Naive B cell (primary cell): ENCODE data around the gene FSCN2. TPM values are rescaled to one million over a fixed set of nuclear protein-coding genes. Genes with fewer than 3 reads are reported as not detected.

Experiments used
- ATAC-seq, 2 donors: fragments of 150-1000 bp; cut with Tn5 transposase; 2 replicates each; pipeline ENCODE4 v1.10.0; 2021; ENCODE audit warnings: low read depth in 2 of 2, mild to moderate bottlenecking in 2 of 2, moderate library complexity in 2 of 2
- DNase-seq: peaks from one replicate; pipeline ENCODE4 v3.0.0; 2022
- H3K27ac Mint-ChIP-seq, 6 donors: one replicate each; pipeline ENCODE4 v1.8.0; 2020 to 2022; ENCODE audit warnings: mild to moderate bottlenecking in 6 of 6, mixed read lengths in 6 of 6, moderate library complexity in 5 of 6, inconsistent platforms in 2 of 6
- H3K27me3 Mint-ChIP-seq, 3 donors: one replicate each; pipeline ENCODE4 v1.8.0; 2021 to 2022; ENCODE audit warnings: mixed read lengths in 3 of 3, mild to moderate bottlenecking in 1 of 3
- H3K36me3 Mint-ChIP-seq, 2 donors: one replicate each; pipeline ENCODE4 v1.8.0; 2020 to 2022; ENCODE audit warnings: mixed read lengths in 2 of 2, inconsistent platforms in 1 of 2, mild to moderate bottlenecking in 1 of 2
- H3K4me1 Mint-ChIP-seq, 3 donors: one replicate each; pipeline ENCODE4 v1.8.0; 2020 to 2022; ENCODE audit warnings: mixed read lengths in 3 of 3, inconsistent platforms in 1 of 3, mild to moderate bottlenecking in 1 of 3, moderate library complexity in 1 of 3
- H3K4me3 Mint-ChIP-seq, 8 donors: one replicate each; pipeline ENCODE4 v1.8.0; 2020 to 2022; ENCODE audit warnings: mild to moderate bottlenecking in 8 of 8, mixed read lengths in 8 of 8, moderate library complexity in 8 of 8, inconsistent platforms in 2 of 8
- H3K9me3 Mint-ChIP-seq, 7 donors: one replicate each; pipeline ENCODE4 v1.8.0; 2020 to 2022; ENCODE audit warnings: mixed read lengths in 7 of 7, mild to moderate bottlenecking in 5 of 7, inconsistent platforms in 2 of 7, moderate library complexity in 1 of 7
- polyA plus RNA-seq, 6 donors: library from polyadenylated mRNA; unstranded; fragments of 300-500 nt; fragmentation: Illumina TruSeq; gene quantifications; one replicate each; pipeline ENCODE4 v1.2.3, GENCODE V29; 2021; ENCODE audit warnings: low read depth in 6 of 6

FSCN2 gene
- polyA plus RNA-seq, 6 donors from 2014 or later: 0.17 to 0.59 (median 0.39) TPM; not detected in 1

GRCh38 chr17:81511804-81512561, 16.2 kb upstream of the FSCN2 start:
- Mint-ChIP-seq H3K9me3 (no peaks in the 10 kb centered on the region), H3K27me3 (no peaks in the 10 kb centered on the region), H3K4me3 (peak overlapping the region; percentile 91 to 99 (median 96)), H3K4me1 (peaks cover 42 to 60% (median 51%) of the 10 kb centered on the region in 3 donors), H3K36me3 (peaks cover 22 to 32% of the 10 kb centered on the region in 2 donors), H3K27ac (peak overlapping the region; percentile 85 to 98 (median 96))
- DNase-seq: peak; percentile 30
- ATAC-seq: no peak

GRCh38 chr17:81512562-81513371, 15.4 kb upstream of the FSCN2 start, which contains the start of gene ACTG1:
TSS of gene ACTG1 (minus strand) at chr17:81512799. CDS start at chr17:81512354, 445 bp downstream.
- peaks cover 39 to 62% (median 53%) of the 10 kb centered on the region in 3 donors for H3K4me1 Mint-ChIP-seq
- peak; percentile 62 to 65 for ATAC-seq
- H3K36me3 Mint-ChIP-seq: peaks cover 22 to 32% of the 10 kb centered on the region in 2 donors
- DNase-seq: peak; percentile 87
- peak within 1 kb of the TSS; percentile 91 to 99 (median 96) for H3K4me3 Mint-ChIP-seq
- no peaks in the 10 kb centered on the region for H3K9me3 Mint-ChIP-seq
- no peaks in the 10 kb centered on the region for H3K27me3 Mint-ChIP-seq
- peak within 1 kb of the TSS; percentile 94 to 98 (median 97) for H3K27ac Mint-ChIP-seq

- no peaks in the 10 kb centered on the region for H3K9me3 Mint-ChIP-seq
Measured at GRCh38 chr17:81513372-81513752, 14.8 kb upstream of the FSCN2 start.

GRCh38 chr17:81513753-81514488, 14.3 kb upstream of the FSCN2 start:
- Mint-ChIP-seq H3K36me3 (peaks cover 22 to 30% of the 10 kb centered on the region in 2 donors), H3K4me1 (peaks cover 41 to 59% (median 57%) of the 10 kb centered on the region in 3 donors), H3K27me3 (no peaks in the 10 kb centered on the region), H3K27ac (peak overlapping the region; percentile 90 to 97 (median 94)), H3K9me3 (no peaks in the 10 kb centered on the region), H3K4me3 (peak overlapping the region; percentile 89 to 97 (median 93))
- DNase-seq (no peak), ATAC-seq (no peak)

More at GRCh38 chr17:81513372-81513752, 14.8 kb upstream of the FSCN2 start:
- no peaks in the 10 kb centered on the region for H3K27me3 Mint-ChIP-seq
- peaks cover 22 to 32% of the 10 kb centered on the region in 2 donors for H3K36me3 Mint-ChIP-seq
- peak overlapping the region; percentile 90 to 97 (median 94) for H3K27ac Mint-ChIP-seq
- H3K4me1 Mint-ChIP-seq: peaks cover 44 to 62% (median 59%) of the 10 kb centered on the region in 3 donors
- peak; percentile 72 for DNase-seq
- peak overlapping the region; percentile 89 to 97 (median 93) for H3K4me3 Mint-ChIP-seq
- peak; percentile 28 to 30 for ATAC-seq

- ATAC-seq (no peak), DNase-seq (no peak)
- Mint-ChIP-seq H3K27me3 (no peaks in the 10 kb centered on the region), H3K36me3 (peaks cover 22 to 25% of the 10 kb centered on the region in 2 donors), H3K4me1 (peaks cover 36 to 54% (median 52%) of the 10 kb centered on the region in 3 donors), H3K9me3 (no peaks in the 10 kb centered on the region), H3K27ac (peak overlapping the region in 4 of 6 donors; percentile 49 to 92 (median 74)), H3K4me3 (peak overlapping the region; percentile 79 to 97 (median 93))
Measured at GRCh38 chr17:81514489-81514738, 13.8 kb upstream of the FSCN2 start.

GRCh38 chr17:81514739-81515529, 13.2 kb upstream of the FSCN2 start:
- Mint-ChIP-seq H3K4me3 (peak overlapping the region; percentile 93 to 97 (median 96)), H3K4me1 (peaks cover 31 to 51% (median 46%) of the 10 kb centered on the region in 3 donors), H3K27ac (peak overlapping the region; percentile 90 to 99 (median 94)), H3K9me3 (no peaks in the 10 kb centered on the region), H3K27me3 (no peaks in the 10 kb centered on the region), H3K36me3 (peaks cover 19 to 20% of the 10 kb centered on the region in 2 donors)
- ATAC-seq (peak; percentile 7), DNase-seq (peak; percentile 75)

GRCh38 chr17:81515530-81516041, 12.6 kb upstream of the FSCN2 start:
- Mint-ChIP-seq H3K27ac (peak overlapping the region; percentile 89 to 99 (median 94)), H3K9me3 (no peaks in the 10 kb centered on the region), H3K4me1 (peaks cover 28 to 51% (median 46%) of the 10 kb centered on the region in 3 donors), H3K36me3 (peaks cover 13 to 14% of the 10 kb centered on the region in 2 donors), H3K27me3 (no peaks in the 10 kb centered on the region), H3K4me3 (peak overlapping the region; percentile 93 to 97 (median 96))
- ATAC-seq (no peak), DNase-seq (no peak)

- Mint-ChIP-seq H3K4me3 (peak overlapping the region; percentile 93 to 97 (median 96)), H3K27ac (peak overlapping the region in 5 of 6 donors; percentile 30 to 99 (median 89)), H3K36me3 (peaks cover 4 to 5% of the 10 kb centered on the region in 2 donors), H3K4me1 (peaks cover 22 to 45% (median 40%) of the 10 kb centered on the region in 3 donors), H3K27me3 (no peaks in the 10 kb centered on the region), H3K9me3 (no peaks in the 10 kb centered on the region)
- no peak for DNase-seq
- ATAC-seq: no peak
Measured at GRCh38 chr17:81516439-81516838, 11.7 kb upstream of the FSCN2 start.

- no peaks in the 10 kb centered on the region for H3K9me3 Mint-ChIP-seq
- H3K27me3 Mint-ChIP-seq: no peaks in the 10 kb centered on the region
- peak overlapping the region; percentile 72 to 99 (median 92) for H3K27ac Mint-ChIP-seq
- no peak for DNase-seq
- peak overlapping the region; percentile 93 to 97 (median 96) for H3K4me3 Mint-ChIP-seq
- ATAC-seq: no peak
- peaks cover 16 to 39% (median 36%) of the 10 kb centered on the region in 3 donors for H3K4me1 Mint-ChIP-seq
- H3K36me3 Mint-ChIP-seq: no peaks in the 10 kb centered on the region
Measured at GRCh38 chr17:81517009-81517338, 11.2 kb upstream of the FSCN2 start.

- DNase-seq (peak; percentile 81), ATAC-seq (peak; percentile 55 to 58)
- Mint-ChIP-seq H3K27ac (peak overlapping the region; percentile 72 to 99 (median 96)), H3K4me1 (peaks cover 14 to 40% (median 37%) of the 10 kb centered on the region in 3 donors), H3K4me3 (peak overlapping the region; percentile 93 to 97 (median 96)), H3K27me3 (no peaks in the 10 kb centered on the region), H3K9me3 (no peaks in the 10 kb centered on the region), H3K36me3 (no peaks in the 10 kb centered on the region)
Measured at GRCh38 chr17:81517339-81518112, 10.7 kb upstream of the FSCN2 start.

GRCh38 chr17:81518113-81518784, 9.9 kb upstream of the FSCN2 start:
- Mint-ChIP-seq H3K4me3 (peak overlapping the region; percentile 93 to 97 (median 96)), H3K36me3 (no peaks in the 10 kb centered on the region), H3K27ac (peak overlapping the region; percentile 72 to 99 (median 96)), H3K9me3 (no peaks in the 10 kb centered on the region), H3K4me1 (peaks cover 14 to 46% (median 41%) of the 10 kb centered on the region in 3 donors), H3K27me3 (no peaks in the 10 kb centered on the region)
- DNase-seq (no peak), ATAC-seq (no peak)
